ENCODE data around the gene NTRK2.

GRCh38 chr9:84829997-84830696 is 160.6 kb downstream of the NTRK2 start:
- TF ChIP-seq TAF1 (IDR thresholded peaks at IDR 0.05; ENCODE audit: borderline replicate concordance, insufficient read depth, low read length) (no peak), POLR2AphosphoS5 (IDR thresholded peaks at IDR 0.05; ENCODE audit: low read depth, low read length) (no peak), REST (IDR thresholded peaks at IDR 0.05; ENCODE audit: insufficient read depth in 1 of 2, low read depth in 2 of 2, low read length in 2 of 2) (no peak), SIN3A (IDR thresholded peaks at IDR 0.05; ENCODE audit: borderline replicate concordance, insufficient read depth, low read length) (no peak)

Measured in PFSK-1 (cell line).